ENCODE data around the gene RNF150. TPM values are rescaled to one million over a fixed set of nuclear protein-coding genes. Genes with fewer than 3 reads are reported as not detected.

RNF150 gene
- total RNA-seq, 2 experiments from 2014 or later, result 0.02 to 0.14 TPM

DNA sequence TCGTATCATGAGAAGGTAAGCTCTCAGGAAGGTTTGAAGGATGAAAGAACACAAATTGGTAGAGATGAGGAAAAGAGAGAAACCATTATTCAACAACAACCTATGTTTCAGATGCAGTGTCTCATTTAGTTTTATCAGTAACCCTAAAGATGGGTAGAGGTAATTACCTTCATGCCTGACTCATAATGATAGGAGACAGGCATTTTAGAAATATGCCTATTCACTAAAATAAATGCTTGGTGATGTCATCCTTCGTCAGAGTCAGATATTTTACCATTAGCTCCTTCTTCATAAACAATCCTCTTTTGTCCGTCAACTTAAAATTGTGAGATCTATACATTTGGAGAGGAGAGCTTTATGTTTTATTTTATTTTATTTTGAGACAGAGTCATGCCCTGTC is 21.5 kb upstream of the RNF150 start:
- Mint-ChIP-seq H3K4me1 (no peaks in the 10 kb centered on the region), H3K9me3 (ENCODE audit: low read depth) (no peaks in the 10 kb centered on the region), H3K4me3 (no peak overlapping the region), H3K36me3 (ENCODE audit: low read depth) (no peaks in the 10 kb centered on the region), H3K27me3 (peaks cover 5% of the 10 kb centered on the region), H3K27ac (no peak overlapping the region)
- DNase-seq (no peak), ATAC-seq (no peak)
- ChIA-PET POLR2A (no interaction called here), CTCF (no interaction called here)
- intact Hi-C loops (cut with DNase I, micrococcal nuclease), result loop anchor here in 1 of 2 experiments (10.0 kb wide), 2 partner anchors 700 to 770 kb away; no protein-coding TSS in a partner anchor

- H3K4me1 Mint-ChIP-seq, result no peaks in the 10 kb centered on the region
- intact Hi-C loops (cut with DNase I, micrococcal nuclease), result loop anchor here in 1 of 2 experiments (10.0 kb wide), 2 partner anchors 701 to 771 kb away; no protein-coding TSS in a partner anchor
- CTCF ChIA-PET, result no interaction called here
Measured at GRCh38 chr4:141153751-141154510, 20.7 kb upstream of the RNF150 start.

GRCh38 chr4:141144207-141144606 is 10.9 kb upstream of the RNF150 start:
- Mint-ChIP-seq H3K4me1 (no peaks in the 10 kb centered on the region), H3K36me3 (ENCODE audit: low read depth) (no peaks in the 10 kb centered on the region), H3K27ac (no peak overlapping the region), H3K27me3 (peaks cover under 1% of the 10 kb centered on the region), H3K9me3 (ENCODE audit: low read depth) (no peaks in the 10 kb centered on the region), H3K4me3 (no peak overlapping the region)
- intact Hi-C loops (cut with DNase I, micrococcal nuclease), result no loop called here
- DNase-seq (no peak), ATAC-seq (no peak)
- CTCF ChIA-PET, result interaction anchor here (0.7 to 1.8 kb wide), 3 partner anchors 11 to 60 kb away, joined by 3 to 4 read pairs (median 4); partner anchors contain the start of gene RNF150
- POLR2A ChIA-PET, result no interaction called here

More at GRCh38 chr4:141153751-141154510, 20.7 kb upstream of the RNF150 start:
- Mint-ChIP-seq H3K4me3 (no peak overlapping the region), H3K27me3 (peaks cover 5% of the 10 kb centered on the region), H3K27ac (no peak overlapping the region), H3K36me3 (ENCODE audit: low read depth) (no peaks in the 10 kb centered on the region), H3K9me3 (ENCODE audit: low read depth) (no peaks in the 10 kb centered on the region)
- no peak for DNase-seq
- POLR2A ChIA-PET, result no interaction called here
- no peak for ATAC-seq

GRCh38 chr4:141142423-141142822 is 9.2 kb upstream of the RNF150 start:
- H3K27me3 Mint-ChIP-seq, result peaks cover 3% of the 10 kb centered on the region
- ChIA-PET CTCF (no interaction called here), POLR2A (no interaction called here)
- H3K36me3 Mint-ChIP-seq (ENCODE audit: low read depth), result no peaks in the 10 kb centered on the region
- DNase-seq (no peak), ATAC-seq (no peak)
- H3K4me3 Mint-ChIP-seq, result no peak overlapping the region
- no peak overlapping the region for H3K27ac Mint-ChIP-seq
- no peaks in the 10 kb centered on the region for H3K9me3 Mint-ChIP-seq (ENCODE audit: low read depth)
- intact Hi-C loops (cut with DNase I, micrococcal nuclease), result no loop called here
- H3K4me1 Mint-ChIP-seq, result no peaks in the 10 kb centered on the region

GRCh38 chr4:141140391-141141200 is 7.3 kb upstream of the RNF150 start:
- ATAC-seq (no peak), DNase-seq (no peak)
- peaks cover 13% of the 10 kb centered on the region for H3K27me3 Mint-ChIP-seq
- H3K9me3 Mint-ChIP-seq (ENCODE audit: low read depth), result no peaks in the 10 kb centered on the region
- H3K4me3 Mint-ChIP-seq, result no peak overlapping the region
- intact Hi-C loops (cut with DNase I, micrococcal nuclease), result no loop called here
- H3K4me1 Mint-ChIP-seq, result no peaks in the 10 kb centered on the region
- H3K27ac Mint-ChIP-seq, result no peak overlapping the region
- POLR2A ChIA-PET, result no interaction called here
- CTCF ChIA-PET, result no interaction called here
- no peaks in the 10 kb centered on the region for H3K36me3 Mint-ChIP-seq (ENCODE audit: low read depth)

GRCh38 chr4:141133999-141134995 is 1.0 kb upstream of the RNF150 start:
- intact Hi-C loops (cut with DNase I, micrococcal nuclease), result loop anchor here (1.0 to 5.0 kb wide), 2 partner anchors 273 to 772 kb away; no protein-coding TSS in a partner anchor
- no peak for ATAC-seq
- H3K9me3 Mint-ChIP-seq (ENCODE audit: low read depth), result no peaks in the 10 kb centered on the region
- no peak overlapping the region for H3K4me3 Mint-ChIP-seq
- H3K36me3 Mint-ChIP-seq (ENCODE audit: low read depth), result no peaks in the 10 kb centered on the region
- POLR2A ChIA-PET, result no interaction called here
- peaks cover 11% of the 10 kb centered on the region for H3K4me1 Mint-ChIP-seq
- H3K27me3 Mint-ChIP-seq, result peaks cover 54% of the 10 kb centered on the region
- CTCF ChIA-PET, result interaction anchor here (0.7 to 3.4 kb wide), 14 partner anchors 9 to 768 kb away, joined by 3 to 22 read pairs (median 4); no protein-coding TSS in a partner anchor
- no peak for DNase-seq
- no peak overlapping the region for H3K27ac Mint-ChIP-seq

DNA sequence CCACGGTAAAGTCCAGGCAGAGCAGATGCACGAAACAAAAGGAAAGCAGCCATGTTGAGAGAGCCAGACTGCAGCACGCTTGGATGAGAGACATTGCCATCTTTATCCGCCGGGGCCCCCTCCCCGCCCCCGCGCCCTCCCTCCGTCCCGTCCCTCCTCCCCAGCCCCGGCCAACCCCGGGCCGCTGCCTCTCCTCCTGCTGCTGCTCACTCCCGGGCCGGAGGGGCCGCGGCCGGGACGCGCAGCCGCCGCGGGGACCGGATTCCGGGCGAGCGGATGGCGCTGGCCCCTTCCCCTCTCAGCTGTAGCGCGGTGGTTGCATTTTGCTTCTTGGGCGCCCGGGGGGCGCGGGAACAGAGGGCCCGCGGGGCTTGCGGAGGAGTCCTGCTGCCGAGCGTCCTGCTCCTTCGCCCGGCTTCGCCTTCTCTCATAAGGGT is 542 bp downstream of the RNF150 start:
- CTCF ChIA-PET, result interaction anchor here (0.6 to 3.4 kb wide), 9 partner anchors 10 to 1583 kb away, joined by 3 to 22 read pairs (median 4); no protein-coding TSS in a partner anchor
- Mint-ChIP-seq H3K36me3 (ENCODE audit: low read depth) (no peaks in the 10 kb centered on the region), H3K4me1 (peaks cover 14% of the 10 kb centered on the region), H3K4me3 (peak overlapping the region; percentile 78), H3K9me3 (ENCODE audit: low read depth) (no peaks in the 10 kb centered on the region), H3K27ac (no peak overlapping the region), H3K27me3 (peaks cover 62% of the 10 kb centered on the region)
- DNase-seq, result peak; percentile 19
- peak; percentile 37 for ATAC-seq
- intact Hi-C loops (cut with DNase I, micrococcal nuclease), result loop anchor here (1.0 to 5.0 kb wide), 2 partner anchors 271 to 770 kb away; no protein-coding TSS in a partner anchor
- POLR2A ChIA-PET, result no interaction called here

DNA sequence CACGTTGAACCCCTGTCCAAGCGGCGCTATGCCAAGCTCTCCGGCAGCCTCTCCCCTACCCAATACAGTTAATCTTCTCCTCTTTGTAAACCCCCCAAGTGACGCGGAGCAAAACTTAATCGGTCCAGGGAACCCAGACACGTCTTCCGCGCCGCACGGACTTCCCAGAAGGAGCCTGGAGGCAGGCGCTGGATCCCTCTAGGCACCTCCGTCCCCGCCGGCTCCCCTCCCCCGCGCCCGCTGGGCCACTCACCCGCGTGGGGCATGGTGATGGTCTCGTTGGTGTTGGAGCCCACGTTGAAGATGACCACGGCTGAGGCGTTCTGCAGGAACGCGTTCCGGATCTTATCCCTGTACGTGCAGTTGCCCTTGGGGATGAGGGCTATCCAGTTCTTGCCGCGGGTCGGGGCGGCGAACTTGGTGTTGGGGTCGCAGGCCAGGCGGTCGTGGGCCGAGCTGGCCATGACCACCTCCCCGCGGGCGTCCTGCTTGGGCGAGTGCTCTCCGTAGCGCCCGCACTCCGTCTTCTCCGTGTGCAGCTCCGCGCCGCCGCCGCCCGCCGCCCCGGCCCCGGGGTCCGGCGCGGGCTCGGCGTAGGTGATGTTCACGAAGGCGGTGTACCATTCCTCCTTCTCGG is 1.1 kb downstream of the RNF150 start:
- peak; percentile 11 for ATAC-seq
- Mint-ChIP-seq H3K27ac (no peak overlapping the region), H3K4me3 (peak overlapping the region; percentile 78), H3K9me3 (ENCODE audit: low read depth) (no peaks in the 10 kb centered on the region), H3K27me3 (peaks cover 61% of the 10 kb centered on the region), H3K36me3 (ENCODE audit: low read depth) (no peaks in the 10 kb centered on the region), H3K4me1 (peaks cover 14% of the 10 kb centered on the region)
- ChIA-PET POLR2A (no interaction called here), CTCF (interaction anchor here (0.6 to 3.4 kb wide), 6 partner anchors 10 to 1738 kb away, joined by 3 to 22 read pairs (median 4); no protein-coding TSS in a partner anchor)
- peak; percentile 16 for DNase-seq
- intact Hi-C loops (cut with DNase I, micrococcal nuclease), result loop anchor here in 1 of 2 experiments (5.0 kb wide), 1 partner anchor 770 kb away; no protein-coding TSS in a partner anchor

DNA sequence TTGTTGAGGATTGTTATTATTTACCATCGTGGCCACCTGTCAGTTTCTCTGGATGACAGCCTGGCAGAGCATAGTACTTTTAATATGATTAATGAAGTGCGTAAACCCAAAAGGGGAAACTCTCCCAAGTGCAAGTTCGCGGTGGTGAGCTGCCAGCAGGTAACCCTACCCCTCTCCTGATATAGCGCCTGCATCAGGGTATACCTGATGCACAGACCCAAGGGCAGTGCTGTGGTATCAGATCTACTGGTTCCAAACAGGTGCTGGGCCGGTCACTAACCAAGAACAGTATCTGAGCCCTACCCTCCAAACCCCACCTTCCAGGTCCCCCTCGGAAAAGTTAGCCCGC is 1.6 kb downstream of the RNF150 start:
- intact Hi-C loops (cut with DNase I, micrococcal nuclease), result loop anchor here in 1 of 2 experiments (5.0 kb wide), 1 partner anchor 769 kb away; no protein-coding TSS in a partner anchor
- peaks cover 14% of the 10 kb centered on the region for H3K4me1 Mint-ChIP-seq
- CTCF ChIA-PET, result interaction anchor here (0.6 to 2.3 kb wide), 5 partner anchors 9 to 1738 kb away, joined by 3 to 22 read pairs (median 4); no protein-coding TSS in a partner anchor
- no peaks in the 10 kb centered on the region for H3K36me3 Mint-ChIP-seq (ENCODE audit: low read depth)
- no peak for ATAC-seq
- H3K27ac Mint-ChIP-seq, result no peak overlapping the region
- H3K9me3 Mint-ChIP-seq (ENCODE audit: low read depth), result no peaks in the 10 kb centered on the region
- POLR2A ChIA-PET, result no interaction called here
- no peak for DNase-seq
- H3K27me3 Mint-ChIP-seq, result peaks cover 59% of the 10 kb centered on the region
- peak overlapping the region; percentile 78 for H3K4me3 Mint-ChIP-seq

- Mint-ChIP-seq H3K4me3 (no peak overlapping the region), H3K27me3 (peaks cover 63% of the 10 kb centered on the region), H3K9me3 (ENCODE audit: low read depth) (no peaks in the 10 kb centered on the region), H3K27ac (no peak overlapping the region), H3K4me1 (peaks cover 14% of the 10 kb centered on the region), H3K36me3 (ENCODE audit: low read depth) (no peaks in the 10 kb centered on the region)
- intact Hi-C loops (cut with DNase I, micrococcal nuclease), result loop anchor here in 1 of 2 experiments (5.0 kb wide), 1 partner anchor 769 kb away; no protein-coding TSS in a partner anchor
- POLR2A ChIA-PET, result interaction anchor here (0.7 kb wide), 1 partner anchor 42 kb away, joined by 3 read pairs; no protein-coding TSS in a partner anchor
- DNase-seq (no peak), ATAC-seq (no peak)
- CTCF ChIA-PET, result interaction anchor here (0.6 to 0.7 kb wide), 3 partner anchors 505 to 1218 kb away, joined by 3 to 4 read pairs (median 3); no protein-coding TSS in a partner anchor
Measured at GRCh38 chr4:141130947-141131605, 2.2 kb downstream of the RNF150 start.
